GM12878 (cell line): ENCODE measurements around the gene AHCY.

Experiments used
- BCLAF1 ChIP-seq: fragments of 450-650 bp; IDR thresholded peaks from 2 replicates; pipeline ENCODE4 v1.6.1; 2017; ENCODE audit warnings: antibody characterized with exemption, mild to moderate bottlenecking, moderate library complexity
- CREB1 ChIP-seq: IDR thresholded peaks from 2 replicates; pipeline ENCODE4 v1.6.1; 2012; ENCODE audit warnings: low read depth, mild to moderate bottlenecking, inconsistent platforms
- ETV6 ChIP-seq, 2 experiments: fragments of 450-650 bp in 1 of 2; IDR thresholded peaks in 1 of 2; conservative IDR thresholded peaks in 1 of 2; 2 replicates each; pipeline ENCODE4 v1.6.1; 2014; ENCODE audit warnings: antibody characterized with exemption in 1 of 2, borderline replicate concordance in 1 of 2, low read depth in 1 of 2, mild to moderate bottlenecking in 1 of 2, moderate library complexity in 1 of 2
- HDGF ChIP-seq: fragments of 450-650 bp; IDR thresholded peaks from 2 replicates; pipeline ENCODE4 v1.6.1; 2016; ENCODE audit warnings: antibody characterized with exemption
- IKZF1 ChIP-seq: fragments of 450-650 bp; conservative IDR thresholded peaks from 2 replicates; pipeline ENCODE4 v1.6.1; 2017; ENCODE audit warnings: antibody characterized with exemption, mild to moderate bottlenecking
- JUND ChIP-seq: IDR thresholded peaks from 2 replicates; pipeline ENCODE4 v1.6.1; 2012; ENCODE audit warnings: low read depth, mild to moderate bottlenecking, low read length, improper control_type of control experiment, moderate library complexity
- MTA2 ChIP-seq: fragments of 450-650 bp; IDR thresholded peaks from 2 replicates; pipeline ENCODE4 v1.6.1; 2016; ENCODE audit warnings: low read depth, mild to moderate bottlenecking, moderate library complexity
- POLR2A ChIP-seq: IDR thresholded peaks from 2 replicates; pipeline ENCODE4 v1.6.1; 2011; ENCODE audit warnings: low read depth, mild to moderate bottlenecking, low read length
- SIN3A ChIP-seq: IDR thresholded peaks from 2 replicates; pipeline ENCODE4 v1.6.1; 2012; ENCODE audit warnings: low read depth, low read length, improper control_type of control experiment
- SMC3 ChIP-seq: IDR thresholded peaks from 2 replicates; pipeline ENCODE4 v1.6.1; 2011; ENCODE audit warnings: low read length, improper control_type of control experiment, borderline replicate concordance
- STAT3 ChIP-seq: IDR thresholded peaks from 2 replicates; pipeline ENCODE4 v1.6.1; 2011; ENCODE audit warnings: low read depth, low read length, improper control_type of control experiment
- SUZ12 ChIP-seq: fragments of 200-600 bp; sonication (generic); IDR thresholded peaks from one replicate; pipeline ENCODE4 v1.6.1; 2018; ENCODE audit warnings: antibody characterized with exemption, mild to moderate bottlenecking; ENCODE audit not compliant: unreplicated experiment
- TAF1 ChIP-seq: IDR thresholded peaks from 2 replicates; pipeline ENCODE4 v1.6.1; 2011; ENCODE audit warnings: mild to moderate bottlenecking, low read depth, low read length, borderline replicate concordance
- TF ChIP-seq, protein P1 (sequence below), 3 experiments: IDR thresholded peaks in 2 of 3; conservative IDR thresholded peaks in 1 of 3; 2 replicates each; pipeline ENCODE4 v1.5.1; 2011; ENCODE audit warnings: low read depth in 3 of 3, low read length in 3 of 3, mild to moderate bottlenecking in 3 of 3, control low read depth in 2 of 3, moderate library complexity in 2 of 3, inconsistent platforms in 1 of 3, mixed read lengths in 1 of 3; ENCODE audit not compliant: control insufficient read depth in 2 of 3, insufficient read depth in 1 of 3; ENCODE audit errors: extremely low read depth in 1 of 3

- no peak for TF ChIP-seq POLR2A
- TF ChIP-seq, protein P1, sequence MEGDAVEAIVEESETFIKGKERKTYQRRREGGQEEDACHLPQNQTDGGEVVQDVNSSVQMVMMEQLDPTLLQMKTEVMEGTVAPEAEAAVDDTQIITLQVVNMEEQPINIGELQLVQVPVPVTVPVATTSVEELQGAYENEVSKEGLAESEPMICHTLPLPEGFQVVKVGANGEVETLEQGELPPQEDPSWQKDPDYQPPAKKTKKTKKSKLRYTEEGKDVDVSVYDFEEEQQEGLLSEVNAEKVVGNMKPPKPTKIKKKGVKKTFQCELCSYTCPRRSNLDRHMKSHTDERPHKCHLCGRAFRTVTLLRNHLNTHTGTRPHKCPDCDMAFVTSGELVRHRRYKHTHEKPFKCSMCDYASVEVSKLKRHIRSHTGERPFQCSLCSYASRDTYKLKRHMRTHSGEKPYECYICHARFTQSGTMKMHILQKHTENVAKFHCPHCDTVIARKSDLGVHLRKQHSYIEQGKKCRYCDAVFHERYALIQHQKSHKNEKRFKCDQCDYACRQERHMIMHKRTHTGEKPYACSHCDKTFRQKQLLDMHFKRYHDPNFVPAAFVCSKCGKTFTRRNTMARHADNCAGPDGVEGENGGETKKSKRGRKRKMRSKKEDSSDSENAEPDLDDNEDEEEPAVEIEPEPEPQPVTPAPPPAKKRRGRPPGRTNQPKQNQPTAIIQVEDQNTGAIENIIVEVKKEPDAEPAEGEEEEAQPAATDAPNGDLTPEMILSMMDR (IDR thresholded peaks at IDR 0.05 in 2 of 3, conservative IDR thresholded peaks at IDR 0.05 in 1 of 3; ENCODE audit: control insufficient read depth in 2 of 3, extremely low read depth in 1 of 3, insufficient read depth in 1 of 3, low read depth in 3 of 3, low read length in 3 of 3), result no peak
- TF ChIP-seq CREB1, result no peak
- TF ChIP-seq ETV6 (conservative IDR thresholded peaks at IDR 0.05 in 1 of 2, IDR thresholded peaks at IDR 0.05 in 1 of 2; ENCODE audit: borderline replicate concordance in 1 of 2, low read depth in 1 of 2), result no peak
- TF ChIP-seq JUND, result no peak
- TF ChIP-seq SMC3, result no peak
- no peak for TF ChIP-seq TAF1
- no peak for TF ChIP-seq BCLAF1
- TF ChIP-seq HDGF, result no peak
- no peak for TF ChIP-seq IKZF1
- no peak for TF ChIP-seq MTA2
- no peak for TF ChIP-seq SUZ12
- no peak for TF ChIP-seq STAT3
- no peak for TF ChIP-seq SIN3A
These were observed 67.3 kb downstream of the AHCY start for GRCh38 chr20:34235875-34236274.
